GM19467 (cell line): ENCODE results near the gene XPC.
A peak's percentile ranks its signal among the peaks of the same experiment; 100 is the strongest.

Source experiments
- ATAC-seq: cut with Tn5 transposase; IDR thresholded peaks from one replicate; pipeline ENCODE4 v1.9.1; 2021; ENCODE audit warnings: mild to moderate bottlenecking, moderate library complexity; ENCODE audit not compliant: unreplicated experiment

The XPC gene

GRCh38 chr3:14150078-14150477, 28.3 kb downstream of the XPC start:
- ATAC-seq, result no peak

GRCh38 chr3:14148041-14148985, 30.1 kb downstream of the XPC start:
- ATAC-seq, result no peak

GRCh38 chr3:14147617-14148016, 30.8 kb downstream of the XPC start:
- no peak for ATAC-seq

GRCh38 chr3:14147066-14147435, 31.4 kb downstream of the XPC start:
- no peak for ATAC-seq

GRCh38 chr3:14146381-14147065, 31.9 kb downstream of the XPC start:
- no peak for ATAC-seq

GRCh38 chr3:14145670-14146380, 32.6 kb downstream of the XPC start:
- ATAC-seq, result no peak

- no peak for ATAC-seq
Observed at GRCh38 chr3:14145236-14145635, 33.2 kb downstream of the XPC start.

GRCh38 chr3:14144423-14145075, 33.9 kb downstream of the XPC start:
- peak; percentile 81 for ATAC-seq

GRCh38 chr3:14143271-14144225, 34.9 kb downstream of the XPC start:
- ATAC-seq, result no peak

- ATAC-seq, result no peak
Observed at GRCh38 chr3:14142567-14143270, 35.7 kb downstream of the XPC start.

GRCh38 chr3:14141602-14142341, 36.6 kb downstream of the XPC start:
- ATAC-seq, result no peak

GRCh38 chr3:14141144-14141543, 37.3 kb downstream of the XPC start:
- no peak for ATAC-seq

- ATAC-seq, result no peak
Observed at GRCh38 chr3:14140668-14141067, 37.7 kb downstream of the XPC start.

GRCh38 chr3:14139771-14140170, 38.6 kb downstream of the XPC start:
- no peak for ATAC-seq

- no peak for ATAC-seq
Observed at GRCh38 chr3:14138878-14139655, 39.3 kb downstream of the XPC start.

GRCh38 chr3:14138109-14138877, 40.1 kb downstream of the XPC start:
- no peak for ATAC-seq

- ATAC-seq, result no peak
Observed at GRCh38 chr3:14137445-14137844, 41.0 kb downstream of the XPC start.
